ENCODE data around the gene RWDD4.
"Not testable (repeated sequence)": the region's sequence is repeated elsewhere in the genome, so short reads cannot be mapped to it uniquely, and the experiment has no call there.

RWDD4 gene

DNA sequence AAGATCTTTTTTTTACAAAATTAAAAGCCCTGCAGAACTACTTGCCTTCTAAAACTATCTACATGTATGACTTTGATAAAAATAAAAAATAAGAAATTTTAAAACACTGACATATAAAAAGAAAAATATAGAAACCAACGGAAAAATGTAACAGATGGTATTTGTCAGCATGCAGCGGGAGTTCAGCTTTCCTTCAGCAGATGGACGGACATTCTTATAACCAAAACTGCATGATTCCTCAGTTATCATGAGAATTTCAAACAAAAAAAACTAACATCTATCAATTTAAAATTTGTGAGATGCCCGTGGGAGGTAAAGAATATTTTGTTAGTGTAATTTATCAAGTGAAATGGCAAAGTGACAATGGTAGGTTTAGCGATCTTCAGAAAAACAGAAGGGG is 23.2 kb downstream of the RWDD4 start:
- no peak for DNase-seq (ENCODE audit: low read depth)

DNA sequence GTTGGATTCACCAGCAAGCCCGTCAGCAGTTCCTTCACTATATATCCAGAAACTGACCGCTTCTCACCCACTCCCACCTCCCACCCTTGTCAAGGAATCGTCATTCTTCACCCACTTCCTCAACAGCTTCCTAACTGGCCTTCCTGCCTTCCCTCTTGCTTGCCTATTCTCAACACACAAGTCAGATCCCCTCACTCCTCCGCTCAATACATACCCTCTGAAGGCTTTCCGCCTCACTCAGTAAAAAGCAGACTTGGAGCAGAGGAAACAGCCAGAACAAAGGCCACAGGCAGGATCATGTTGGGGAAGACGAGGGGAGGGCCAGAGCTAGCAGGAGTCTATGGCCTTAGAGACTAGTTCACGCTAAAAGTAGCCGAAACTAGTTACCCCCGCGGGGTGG is 23.7 kb downstream of the RWDD4 start:
- no peak for DNase-seq (ENCODE audit: low read depth)

DNA sequence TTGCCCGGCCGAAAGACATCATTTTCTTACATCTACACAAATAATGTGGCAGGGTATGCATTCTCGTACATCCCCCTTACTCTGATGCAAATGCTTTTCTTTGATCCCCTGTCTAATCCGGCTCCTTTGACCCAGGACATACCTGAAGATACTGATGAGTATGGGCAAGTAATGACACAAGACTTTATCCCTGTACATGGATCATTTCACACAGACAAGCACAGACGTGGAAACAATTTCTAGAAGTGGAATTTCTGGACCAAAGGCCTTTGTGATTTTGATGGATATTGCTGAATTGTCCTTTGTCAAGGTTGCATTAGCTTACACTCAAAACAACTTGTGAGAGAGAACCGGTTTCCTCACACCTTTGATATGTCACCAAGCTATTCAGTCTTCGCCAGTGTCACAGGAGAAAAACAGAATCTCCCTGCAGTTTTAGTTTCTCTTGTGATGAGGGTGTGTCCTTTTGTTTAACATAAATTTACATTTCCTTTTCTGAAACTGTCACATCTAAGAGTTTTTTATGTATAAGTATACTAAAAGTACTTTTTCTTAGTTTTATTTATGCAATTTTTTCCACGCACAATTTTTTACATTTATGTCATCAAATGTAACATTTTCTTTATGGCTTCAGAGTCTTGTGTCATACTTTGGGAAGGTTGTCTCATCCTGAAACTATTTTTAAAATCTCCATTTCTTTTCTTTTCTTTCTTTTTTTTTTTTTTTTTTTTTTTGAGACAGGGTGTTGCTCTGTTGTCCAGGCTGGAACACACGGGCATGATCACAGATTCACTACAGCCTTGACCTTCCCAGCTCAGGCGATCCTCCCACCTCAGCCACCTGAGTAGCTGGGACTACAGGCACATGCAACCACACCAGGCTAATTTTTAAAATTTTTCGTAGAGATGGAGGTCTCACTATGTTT is 25.2 kb downstream of the RWDD4 start:
- DNase-seq (ENCODE audit: low read depth), result no peak

DNA sequence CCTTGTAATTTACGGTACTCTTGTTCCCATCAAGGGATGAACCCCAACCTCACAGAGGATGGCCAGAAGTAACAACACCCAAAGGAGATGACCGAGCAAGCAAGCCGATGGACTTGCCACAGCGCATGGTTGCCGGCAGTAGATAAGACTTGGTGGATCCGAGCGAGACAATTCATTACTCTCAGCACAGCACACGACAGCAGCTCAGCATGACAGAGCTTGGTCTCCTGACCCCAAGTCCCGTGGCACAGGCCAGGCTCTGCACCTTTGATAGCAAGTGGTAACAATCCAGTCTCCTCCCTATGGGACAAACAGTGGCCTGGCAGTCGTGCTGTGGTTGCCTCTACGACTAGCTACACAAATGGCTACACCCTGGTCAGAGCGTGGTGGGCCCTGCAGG is 26.3 kb downstream of the RWDD4 start:
- no peak for DNase-seq (ENCODE audit: low read depth)

DNA sequence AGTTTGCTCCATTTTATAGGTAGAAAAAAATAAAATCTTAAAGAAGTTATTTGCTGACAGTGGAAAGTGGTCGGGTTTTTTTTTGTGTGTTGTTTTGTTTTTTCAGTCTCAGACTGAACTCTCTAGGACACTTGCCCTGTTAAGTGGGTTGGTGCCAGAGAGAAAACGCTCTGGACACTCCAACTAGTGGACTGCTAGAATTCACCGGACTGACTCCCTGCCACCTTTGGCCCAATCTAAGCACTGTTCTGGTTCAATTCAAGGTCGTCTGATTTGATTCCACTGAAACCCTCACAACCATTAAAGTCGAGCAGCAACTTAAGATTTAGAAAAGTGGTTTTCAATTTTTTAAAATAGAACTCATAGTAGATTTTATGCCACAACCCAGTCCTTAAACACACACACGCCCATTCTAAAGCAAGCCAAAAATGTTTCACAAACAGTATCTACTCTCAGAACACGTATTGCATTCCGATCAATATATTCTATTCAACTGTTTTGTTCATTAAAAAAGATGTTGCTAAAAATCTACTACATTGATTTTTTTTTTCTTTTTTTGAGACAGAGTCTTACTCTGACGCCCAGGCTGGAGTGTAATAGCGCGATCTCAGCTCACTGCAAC is 27.3 kb downstream of the RWDD4 start:
- no peak for DNase-seq (ENCODE audit: low read depth)

DNA sequence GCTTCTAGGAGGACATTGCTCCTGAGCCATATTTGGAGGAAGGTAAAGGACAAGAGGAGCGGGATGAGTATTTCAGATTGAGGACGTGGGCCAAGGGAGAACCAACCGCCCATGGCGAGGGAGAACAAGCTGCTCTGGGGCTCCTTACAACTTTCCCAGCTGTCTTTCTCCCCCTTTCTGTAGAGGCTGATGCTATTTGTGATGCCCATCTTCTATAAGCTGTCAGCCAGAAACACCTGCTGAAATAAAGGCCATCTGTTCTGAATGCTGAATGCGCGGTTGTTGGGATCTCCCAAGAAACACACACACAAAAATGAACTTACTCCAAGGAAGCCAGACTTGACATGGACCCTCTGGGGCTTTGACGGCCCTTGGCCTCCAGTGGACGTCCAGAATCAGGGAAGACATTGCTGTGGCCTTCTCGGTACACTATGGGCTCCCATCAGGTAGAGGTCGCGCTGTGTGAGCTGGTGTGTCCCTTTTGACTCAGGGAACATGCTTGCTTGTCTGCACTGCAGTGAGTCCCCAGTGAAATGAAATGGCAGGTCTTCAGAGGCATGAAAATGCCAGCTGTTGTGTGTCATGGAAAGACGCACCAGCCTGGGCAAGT is 30.9 kb downstream of the RWDD4 start:
- no peak for DNase-seq (ENCODE audit: low read depth)

DNA sequence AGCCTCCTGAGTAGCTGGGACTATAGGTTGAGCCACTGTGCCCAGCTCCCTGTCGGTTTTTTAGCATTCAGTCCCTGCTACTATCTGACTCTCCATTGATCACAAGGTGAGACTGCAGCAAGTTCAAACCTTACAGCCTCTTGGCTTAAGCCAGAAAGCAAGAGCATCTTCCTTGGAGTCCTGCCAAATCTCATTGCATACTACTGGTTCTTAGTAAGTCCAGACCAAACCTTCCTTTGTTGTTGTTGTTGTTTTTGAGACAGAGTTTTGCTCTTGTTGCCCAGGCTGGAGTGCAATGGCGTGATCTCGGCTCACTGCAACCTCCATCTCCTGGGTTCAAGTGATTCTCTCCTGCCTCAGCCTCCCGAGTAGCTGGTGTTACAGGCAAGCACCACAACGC is 31.7 kb downstream of the RWDD4 start:
- not testable (repeated sequence) for DNase-seq (ENCODE audit: low read depth)

DNA sequence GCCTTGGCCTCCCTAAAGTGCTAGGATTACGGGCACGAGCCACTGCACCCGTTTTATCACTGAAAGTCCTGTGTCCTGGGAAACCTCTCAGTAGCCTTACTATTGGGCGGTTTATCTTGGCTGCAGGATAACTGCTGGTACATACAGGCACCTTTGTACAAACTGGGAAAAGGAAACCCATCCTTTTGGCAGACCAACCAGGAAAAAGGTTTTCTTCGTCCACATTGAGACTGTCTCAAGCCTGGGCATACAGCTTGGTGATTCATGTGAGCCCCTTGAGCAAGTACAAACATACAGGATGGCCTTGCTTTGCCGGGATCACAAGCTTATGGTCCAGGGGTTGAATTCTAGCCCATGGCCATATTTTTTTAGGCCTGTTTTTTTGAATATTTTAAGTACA is 32.8 kb downstream of the RWDD4 start:
- DNase-seq (ENCODE audit: low read depth), result no peak

DNA sequence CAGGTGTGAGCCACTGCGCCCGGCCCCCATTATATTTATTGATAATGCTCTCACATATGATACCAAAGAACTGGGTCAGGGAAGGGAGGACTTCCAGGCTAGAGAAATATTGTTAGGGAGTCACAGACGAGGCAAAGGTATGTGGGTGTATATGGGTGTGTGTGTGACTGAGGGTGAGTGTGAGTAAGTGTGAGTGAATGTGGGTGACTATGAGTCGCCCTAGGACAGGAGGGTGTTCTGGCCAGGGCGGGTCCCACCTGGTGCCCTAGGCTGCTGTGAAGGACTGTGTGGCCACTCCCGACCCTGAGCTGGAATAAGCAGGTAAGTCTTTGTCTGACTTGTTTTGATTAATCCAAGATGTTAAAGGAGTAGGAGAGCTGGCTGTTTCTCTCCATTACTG is 34.4 kb downstream of the RWDD4 start:
- DNase-seq (ENCODE audit: low read depth), result no peak

DNA sequence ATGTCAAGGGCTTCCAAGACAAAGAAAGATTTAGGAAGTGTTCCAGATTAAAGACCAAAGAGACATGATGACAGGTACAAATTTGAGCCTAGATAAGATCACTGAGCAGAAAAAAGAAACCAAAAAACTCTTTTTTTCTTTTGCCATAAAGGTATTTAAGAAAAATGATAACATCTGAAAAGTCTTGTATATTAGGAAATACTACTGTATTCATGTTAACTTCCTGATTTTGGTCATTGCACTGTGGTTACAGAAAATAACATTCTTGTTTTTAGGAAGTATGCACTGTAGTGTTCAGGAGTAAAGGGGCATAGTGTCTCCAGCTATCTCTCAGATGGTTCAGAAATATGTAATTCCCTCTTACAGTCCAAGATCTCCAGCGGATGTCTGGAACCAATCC is 37.1 kb downstream of the RWDD4 start:
- DNase-seq (ENCODE audit: low read depth), result no peak

DNA sequence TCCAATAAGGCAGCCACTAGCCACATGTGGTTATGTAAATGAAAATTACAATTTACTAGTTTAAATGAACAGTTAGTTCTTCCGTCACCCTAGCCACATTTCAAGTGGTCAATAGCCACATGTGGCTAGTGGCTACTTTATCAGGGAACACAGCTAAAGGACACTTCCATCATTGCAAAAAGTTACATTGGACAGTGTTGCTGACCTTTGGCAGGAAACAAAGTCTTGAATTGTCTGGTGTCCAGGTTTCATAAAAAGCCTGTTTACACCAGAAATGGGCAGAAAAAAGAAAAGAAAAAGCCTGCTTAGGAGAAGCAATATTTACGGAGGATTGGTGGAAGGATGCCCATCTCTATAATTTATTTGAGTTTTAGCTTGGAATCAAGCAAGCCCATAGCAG is 38.6 kb downstream of the RWDD4 start:
- no peak for DNase-seq (ENCODE audit: low read depth)

DNA sequence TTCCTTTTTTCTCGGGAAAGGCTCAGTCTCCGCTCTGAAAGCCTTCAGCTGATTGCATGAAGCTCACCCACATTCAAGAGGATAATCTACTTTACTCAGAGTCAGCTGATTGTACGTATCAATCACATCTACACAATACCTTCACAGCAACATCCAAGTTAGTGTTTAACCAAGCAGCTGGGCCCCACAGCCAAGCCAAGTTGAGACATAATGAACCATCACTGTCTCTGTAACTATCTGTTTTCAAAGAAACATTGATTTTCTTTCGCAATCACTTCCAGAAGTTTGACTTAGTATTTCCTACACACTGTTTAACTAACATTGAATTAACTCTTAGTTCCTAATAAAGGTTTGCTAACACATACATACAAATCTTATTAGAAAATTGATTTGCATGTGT is 40.3 kb downstream of the RWDD4 start:
- no peak for DNase-seq (ENCODE audit: low read depth)

DNA sequence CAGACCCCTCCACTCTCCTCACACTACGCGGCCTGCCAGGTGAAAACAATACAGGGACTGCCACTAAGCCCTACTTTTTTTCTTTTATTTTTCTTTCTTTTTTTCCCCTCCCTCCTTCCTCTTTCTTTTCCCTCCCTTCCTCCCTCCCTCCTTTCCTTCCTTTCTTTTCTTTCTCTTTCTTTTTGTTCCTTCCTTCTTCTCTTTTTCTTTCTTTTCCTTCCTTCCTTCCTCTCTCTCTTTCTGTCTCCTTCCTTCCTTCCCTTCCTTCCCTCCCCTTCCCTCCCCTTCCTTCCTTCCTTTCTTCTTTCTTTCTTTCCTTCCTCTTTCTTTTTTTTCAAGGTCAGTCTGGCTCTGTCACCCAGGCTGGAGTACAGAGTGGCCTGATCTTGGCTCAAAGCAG is 41.9 kb downstream of the RWDD4 start:
- DNase-seq (ENCODE audit: low read depth), result no peak

DNA sequence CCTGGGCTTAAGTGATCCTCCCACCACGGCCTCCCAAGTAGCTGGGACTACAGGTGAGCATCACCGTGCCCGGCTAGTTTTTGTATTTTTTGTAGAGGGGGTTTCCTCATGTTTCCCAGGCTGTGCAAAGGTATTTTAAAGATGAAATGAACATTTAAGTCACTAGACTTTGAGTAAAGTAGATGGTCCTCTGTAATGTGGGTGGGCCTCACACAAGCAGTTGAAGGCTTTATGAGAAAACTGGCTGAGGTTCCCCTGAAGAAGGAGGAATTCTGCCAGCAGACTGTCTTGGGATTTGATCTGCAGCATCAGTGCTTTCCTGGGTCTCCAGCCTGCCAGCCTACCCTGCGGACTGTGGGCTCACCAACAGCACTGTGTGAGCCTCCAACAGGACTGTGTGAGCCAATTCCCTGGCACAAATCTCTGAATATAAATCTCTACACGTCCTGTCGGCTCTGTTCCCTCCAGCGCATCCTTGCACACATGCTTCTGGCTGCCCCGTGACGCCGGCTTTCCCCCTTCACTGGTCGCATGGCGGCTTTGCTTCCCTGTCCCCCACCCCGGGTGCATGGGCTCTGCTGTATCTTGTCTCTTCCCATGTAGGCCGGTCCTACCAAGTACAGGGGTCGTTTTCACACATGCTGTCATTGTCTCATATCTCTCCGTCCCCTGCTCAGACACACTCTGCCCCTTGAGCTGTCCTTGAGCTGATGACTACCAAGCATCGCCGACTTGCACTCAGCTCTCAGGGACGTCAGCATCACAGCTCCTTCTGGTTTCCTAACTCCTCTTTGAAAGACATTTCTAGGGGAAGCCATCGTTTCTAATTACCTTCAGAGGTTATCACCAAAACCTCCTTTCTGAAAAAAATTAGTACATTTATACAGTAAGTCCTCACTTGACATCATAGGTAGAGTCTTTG is 46.4 kb downstream of the RWDD4 start:
- no peak for DNase-seq (ENCODE audit: low read depth)

DNA sequence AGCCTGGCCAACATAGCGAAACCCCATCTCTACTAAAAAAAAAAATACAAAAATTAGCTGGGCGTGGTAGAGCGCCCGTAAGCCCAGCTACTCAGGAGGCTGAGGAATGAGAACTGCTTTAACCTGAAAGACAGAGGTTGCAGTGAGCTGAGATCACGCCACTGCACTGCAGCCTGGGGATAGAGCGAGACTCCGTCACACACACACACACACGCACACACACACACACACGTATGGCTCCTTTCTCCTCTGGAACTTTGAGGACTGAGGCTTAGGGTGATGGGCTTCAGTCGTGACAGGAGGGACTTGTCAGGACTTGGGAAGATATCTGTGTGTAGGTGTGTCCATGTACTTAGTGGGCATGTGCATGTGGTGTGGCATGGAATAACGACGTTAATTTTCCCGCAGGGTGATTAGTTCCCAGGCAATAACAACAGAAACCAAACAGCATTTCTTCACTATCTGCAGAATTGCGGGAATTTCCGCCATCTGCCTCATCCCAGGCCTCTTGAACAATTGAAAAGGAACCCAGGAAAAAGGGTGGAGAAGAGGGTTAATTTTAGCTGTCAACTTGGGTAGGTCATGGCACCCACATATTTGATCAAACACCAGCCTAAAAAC is 47.7 kb downstream of the RWDD4 start:
- DNase-seq (ENCODE audit: low read depth), result no peak

DNA sequence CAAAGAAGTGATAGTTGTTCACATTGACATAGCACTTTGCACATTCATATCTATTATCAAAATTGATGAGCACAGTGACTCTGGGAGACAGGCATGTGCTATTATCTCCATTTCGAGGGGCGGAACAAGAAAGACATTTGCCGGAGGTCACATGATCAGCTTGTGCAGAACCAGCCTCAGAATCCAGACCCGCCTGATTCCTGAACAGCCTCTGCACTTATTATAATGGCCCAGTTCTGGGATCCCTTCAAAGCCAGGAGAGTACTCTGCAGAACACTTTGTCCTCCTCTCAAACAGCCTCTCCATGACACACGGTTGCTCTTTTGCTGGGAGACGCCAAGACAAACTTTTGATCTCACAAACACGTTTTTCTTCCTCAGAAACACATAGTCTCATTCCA is 48.4 kb downstream of the RWDD4 start:
- no peak for DNase-seq (ENCODE audit: low read depth)

DNA sequence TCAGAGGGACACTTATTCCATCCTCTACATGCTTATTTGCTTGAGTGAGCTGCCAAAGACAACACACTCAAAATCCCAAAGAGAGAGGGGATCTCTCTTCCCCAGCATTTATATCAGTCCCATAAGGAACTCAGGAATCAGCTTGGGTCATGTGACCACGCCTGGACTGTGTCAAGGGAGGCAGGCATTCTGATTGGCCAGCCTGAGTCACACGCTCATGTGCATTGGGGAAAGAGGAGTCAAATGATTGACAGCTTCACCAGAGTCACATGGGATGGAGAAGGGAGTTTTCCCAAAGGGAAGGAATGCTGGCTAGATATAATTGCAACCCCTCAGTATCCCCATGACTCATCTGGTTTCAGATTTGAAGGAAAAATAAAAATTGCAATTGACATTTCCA is 49.0 kb downstream of the RWDD4 start:
- DNase-seq (ENCODE audit: low read depth), result no peak

DNA sequence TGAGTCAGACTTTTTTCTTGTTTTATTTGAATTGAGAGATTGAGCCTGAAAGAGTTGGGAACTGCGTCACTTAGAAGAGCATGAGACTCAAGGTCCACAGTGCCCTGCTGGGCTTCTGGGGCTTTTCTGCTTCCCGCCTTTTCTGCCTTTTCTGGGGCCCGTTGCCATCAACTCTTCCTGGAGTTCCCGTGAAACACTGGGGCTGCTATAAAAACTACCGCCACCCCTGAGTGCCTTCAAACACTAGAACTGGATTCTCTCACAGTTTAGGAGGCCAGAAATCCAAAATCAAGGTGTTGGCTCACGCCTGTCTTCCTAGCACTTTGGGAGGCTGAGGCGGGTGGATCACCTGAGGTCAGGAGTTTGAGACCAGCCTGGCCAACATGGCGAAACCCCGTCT is 49.8 kb downstream of the RWDD4 start:
- DNase-seq (ENCODE audit: low read depth), result no peak

DNA sequence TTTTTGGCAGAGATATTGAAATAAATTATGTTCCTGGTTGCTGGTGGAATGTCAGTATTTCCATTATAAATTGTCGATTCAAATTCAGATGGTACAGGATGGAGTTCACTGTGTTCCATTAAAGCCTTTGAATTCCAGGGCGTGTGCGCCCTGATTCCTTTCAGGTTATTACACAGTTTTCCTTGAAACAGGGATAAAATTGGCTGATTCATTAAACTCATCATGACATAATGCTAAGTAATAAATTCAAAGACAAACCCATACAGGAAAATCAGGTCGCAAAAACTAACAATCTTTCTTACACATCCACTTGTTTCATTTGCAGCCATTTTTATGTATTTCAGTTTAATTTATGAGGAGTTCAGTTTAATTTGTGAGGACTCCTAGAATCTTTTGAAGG is 51.1 kb downstream of the RWDD4 start:
- DNase-seq (ENCODE audit: low read depth), result no peak

DNA sequence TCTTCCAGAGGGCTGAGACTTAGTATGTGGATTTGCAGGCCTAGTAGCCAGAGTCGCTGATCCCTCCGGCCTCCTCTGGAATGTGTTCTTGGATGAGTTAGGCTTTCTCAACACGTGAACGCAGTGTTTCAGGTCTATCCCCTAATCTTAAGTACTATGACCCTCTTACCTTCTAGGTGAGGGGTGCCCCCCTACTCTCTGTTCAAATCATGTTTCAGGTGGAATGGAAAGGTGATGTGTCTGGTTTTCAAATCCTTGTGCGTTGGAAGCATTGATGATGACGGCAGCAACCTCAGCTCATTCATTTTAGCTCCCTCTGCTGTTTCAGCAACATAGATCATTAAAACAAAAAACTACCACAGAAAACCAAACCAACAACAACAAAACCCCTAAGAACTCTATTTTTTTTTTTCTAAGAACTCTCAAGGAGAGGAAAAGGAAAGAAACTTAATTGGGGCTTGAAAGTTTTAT is 56.4 kb downstream of the RWDD4 start:
- no peak for DNase-seq (ENCODE audit: low read depth)

DNA sequence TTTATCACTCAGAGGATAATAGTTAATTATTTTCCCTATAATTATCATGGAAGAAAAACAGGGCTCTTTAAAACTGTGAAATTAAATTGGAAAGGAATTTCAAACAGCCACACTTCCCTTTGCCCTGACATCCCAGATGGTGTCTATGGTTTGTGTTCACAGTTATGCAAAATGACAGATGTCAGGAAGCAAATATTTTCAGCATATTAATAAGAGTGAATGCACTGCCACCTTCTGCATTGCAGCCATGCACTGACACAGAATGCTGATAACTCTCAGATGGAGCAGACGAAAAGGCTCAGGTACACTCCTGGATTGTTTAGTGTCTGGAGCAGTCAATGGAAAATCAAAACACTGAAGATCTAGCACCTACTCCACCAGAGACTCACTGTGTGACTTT is 57.6 kb downstream of the RWDD4 start:
- DNase-seq (ENCODE audit: low read depth), result no peak

All from GM04503 (cell line).